HG03469 (cell line): ENCODE data around the gene HNRNPCL2.
"Not testable (repeated sequence)": the region's sequence is repeated elsewhere in the genome, so short reads cannot be mapped to it uniquely, and the experiment has no call there.

Experiments
- ATAC-seq: cut with Tn5 transposase; IDR thresholded peaks from one replicate; pipeline ENCODE4 v1.9.1; 2021; ENCODE audit warnings: mild to moderate bottlenecking, moderate library complexity, moderate number of reproducible peaks; ENCODE audit not compliant: unreplicated experiment

HNRNPCL2 gene

DNA sequence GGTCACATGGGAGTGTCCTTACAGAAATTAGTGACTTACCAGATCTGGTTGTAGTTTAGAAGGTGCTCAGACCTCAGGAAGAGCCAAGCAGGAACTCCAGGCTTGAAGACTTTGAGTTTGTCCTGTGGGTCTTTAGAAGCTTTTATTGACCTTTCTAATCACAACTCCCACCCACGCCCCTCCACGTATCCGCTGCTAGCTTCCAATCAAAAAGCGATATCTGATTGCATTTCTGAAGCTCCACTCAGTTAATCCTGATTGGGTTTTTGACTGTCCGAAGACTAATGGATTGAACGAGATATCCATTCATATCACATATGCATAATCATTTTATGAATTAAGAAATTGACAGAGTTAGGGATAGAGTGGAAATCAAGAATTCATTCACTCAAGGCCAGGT is at the start of gene HNRNPCL2:
Gene HNRNPCL2, minus strand, starts transcription at position 101 of the 400 bp plus-strand sequence. CDS start 454 bp downstream, outside the sequence.
- not testable (repeated sequence) for ATAC-seq

- not testable (repeated sequence) for ATAC-seq
These were observed 48.9 kb upstream of the HNRNPCL2 start, which contains the start of gene HNRNPCL4 for GRCh38 chr1:13165531-13165930. TSS of gene HNRNPCL4 (minus strand) at chr1:13165631. CDS start at chr1:13165467, 164 bp downstream.

DNA sequence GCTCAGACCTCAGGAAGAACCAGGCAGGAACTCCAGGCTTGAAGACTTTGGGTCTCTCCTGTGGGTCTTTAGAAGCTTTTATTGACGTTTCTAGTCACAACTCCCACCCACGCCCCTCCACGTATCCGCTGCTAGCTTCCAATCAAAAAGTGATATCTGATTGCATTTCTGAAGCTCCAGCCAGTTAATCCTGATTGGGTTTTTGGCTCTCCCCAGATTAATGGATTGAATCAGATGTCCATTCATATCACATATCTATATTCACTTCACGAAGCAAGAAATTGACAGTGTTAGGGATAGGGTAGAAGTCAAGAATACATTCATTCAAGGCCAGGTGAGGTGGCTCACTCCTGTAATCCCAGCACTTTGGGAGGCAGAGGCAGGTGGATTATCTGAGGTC is 39.3 kb upstream of the HNRNPCL2 start, which contains the start of gene PRAMEF26:
Gene PRAMEF26, minus strand, starts transcription at position 101 of the 400 bp plus-strand sequence. CDS start 2,914 bp downstream, outside the sequence.
- ATAC-seq = not testable (repeated sequence)

DNA sequence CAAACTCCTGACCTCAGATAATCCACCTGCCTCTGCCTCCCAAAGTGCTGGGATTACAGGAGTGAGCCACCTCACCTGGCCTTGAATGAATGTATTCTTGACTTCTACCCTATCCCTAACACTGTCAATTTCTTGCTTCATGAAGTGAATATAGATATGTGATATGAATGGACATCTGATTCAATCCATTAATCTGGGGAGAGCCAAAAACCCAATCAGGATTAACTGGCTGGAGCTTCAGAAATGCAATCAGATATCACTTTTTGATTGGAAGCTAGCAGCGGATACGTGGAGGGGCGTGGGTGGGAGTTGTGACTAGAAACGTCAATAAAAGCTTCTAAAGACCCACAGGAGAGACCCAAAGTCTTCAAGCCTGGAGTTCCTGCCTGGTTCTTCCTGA is 46.2 kb downstream of the HNRNPCL2 start, which contains the start of gene PRAMEF25:
Gene PRAMEF25, plus strand, starts transcription at position 301 of the 400 bp plus-strand sequence. CDS start 2,920 bp downstream, outside the sequence.
- ATAC-seq = not testable (repeated sequence)
